Cardiac fibroblast (primary cell): ENCODE results near the gene PCCA.
A peak's percentile ranks its signal among the peaks of the same experiment; 100 is the strongest.

Source experiments
- DNase-seq, 2 donors: peaks; one replicate each; pipeline versions ENCODE4 v3.0.0 to v3.0.0-alpha.2; 2010; ENCODE audit warnings: low read depth in 2 of 2
- H3K4me3 ChIP-seq, 2 donors: replicated peaks in 1 of 2; 1 replicate in 1 of 2; 2 replicates in 1 of 2; pipeline ENCODE4 v1.5.1; 2011; ENCODE audit warnings: low read depth in 2 of 2, low read length in 2 of 2, mild to moderate bottlenecking in 2 of 2, moderate library complexity in 1 of 2
- CTCF ChIP-seq: IDR thresholded peaks from one replicate; pipeline ENCODE4 v1.5.1; 2011; ENCODE audit warnings: low read depth, mild to moderate bottlenecking, low read length, inconsistent platforms

Gene PCCA, protein sequence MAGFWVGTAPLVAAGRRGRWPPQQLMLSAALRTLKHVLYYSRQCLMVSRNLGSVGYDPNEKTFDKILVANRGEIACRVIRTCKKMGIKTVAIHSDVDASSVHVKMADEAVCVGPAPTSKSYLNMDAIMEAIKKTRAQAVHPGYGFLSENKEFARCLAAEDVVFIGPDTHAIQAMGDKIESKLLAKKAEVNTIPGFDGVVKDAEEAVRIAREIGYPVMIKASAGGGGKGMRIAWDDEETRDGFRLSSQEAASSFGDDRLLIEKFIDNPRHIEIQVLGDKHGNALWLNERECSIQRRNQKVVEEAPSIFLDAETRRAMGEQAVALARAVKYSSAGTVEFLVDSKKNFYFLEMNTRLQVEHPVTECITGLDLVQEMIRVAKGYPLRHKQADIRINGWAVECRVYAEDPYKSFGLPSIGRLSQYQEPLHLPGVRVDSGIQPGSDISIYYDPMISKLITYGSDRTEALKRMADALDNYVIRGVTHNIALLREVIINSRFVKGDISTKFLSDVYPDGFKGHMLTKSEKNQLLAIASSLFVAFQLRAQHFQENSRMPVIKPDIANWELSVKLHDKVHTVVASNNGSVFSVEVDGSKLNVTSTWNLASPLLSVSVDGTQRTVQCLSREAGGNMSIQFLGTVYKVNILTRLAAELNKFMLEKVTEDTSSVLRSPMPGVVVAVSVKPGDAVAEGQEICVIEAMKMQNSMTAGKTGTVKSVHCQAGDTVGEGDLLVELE

GRCh38 chr13:100088644-100089464, at the start of gene PCCA:
Gene PCCA (plus strand): TSS chr13:100089093. CDS start chr13:100089121, 28 bp downstream.
- H3K4me3 ChIP-seq: peak within 1 kb of the TSS; percentile 84 to 93
- TF ChIP-seq CTCF: no peak
- peak; percentile 90 to 95 for DNase-seq

- TF ChIP-seq CTCF: no peak
- no peak for DNase-seq
- no peak overlapping the region for H3K4me3 ChIP-seq
Measured at GRCh38 chr13:100039740-100040139, 49.2 kb upstream of the PCCA start.

DNA sequence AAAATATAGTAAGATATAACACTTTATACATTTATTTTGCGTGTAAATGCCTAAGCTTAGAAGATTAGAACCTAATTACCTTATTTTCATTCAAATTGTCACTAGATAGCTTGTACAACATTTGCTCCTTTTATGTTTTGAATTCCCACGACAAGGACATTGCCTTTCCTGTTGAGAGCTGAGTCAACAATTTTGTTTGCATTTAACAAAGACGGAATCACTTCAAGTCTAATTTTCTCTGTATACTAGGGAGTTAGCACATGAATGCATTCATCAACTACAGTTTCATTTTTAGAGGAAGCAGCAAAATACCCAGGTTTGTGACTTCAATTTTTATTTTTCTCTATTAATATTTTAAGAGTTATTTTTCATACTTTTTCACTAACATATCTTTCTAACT, 48.7 kb upstream of the PCCA start:
- DNase-seq: no peak
- no peak for TF ChIP-seq CTCF
- H3K4me3 ChIP-seq: no peak overlapping the region

DNA sequence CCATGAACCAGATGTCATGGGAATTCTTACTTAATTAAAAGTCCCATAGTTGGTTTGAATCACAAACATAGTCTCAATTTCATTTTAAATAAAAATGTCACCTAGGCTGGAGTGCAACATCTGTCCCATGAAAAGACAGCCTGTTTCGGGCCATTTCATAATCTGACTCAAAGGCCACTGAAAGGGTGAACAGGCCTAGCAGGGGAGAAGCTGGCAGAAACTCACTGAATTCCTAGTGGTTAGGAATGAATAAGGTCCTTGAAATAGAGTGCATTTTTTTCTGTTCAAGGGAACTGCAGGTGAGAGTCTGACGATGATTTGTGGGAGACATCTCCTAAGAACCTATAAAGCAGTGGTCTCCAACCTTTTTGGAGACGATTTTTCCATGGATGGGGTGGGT, 44.0 kb upstream of the PCCA start:
- no peak overlapping the region for H3K4me3 ChIP-seq
- TF ChIP-seq CTCF: no peak
- no peak for DNase-seq

- no peak for TF ChIP-seq CTCF
- no peak overlapping the region for H3K4me3 ChIP-seq
- no peak for DNase-seq
Measured at GRCh38 chr13:100045355-100045754, 43.5 kb upstream of the PCCA start.

- DNase-seq: no peak
- H3K4me3 ChIP-seq: no peak overlapping the region
- TF ChIP-seq CTCF: no peak
Measured at GRCh38 chr13:100051070-100051469, 37.8 kb upstream of the PCCA start.
